HepG2 (cell line): ENCODE measurements around the gene FITM1. TPM values are rescaled to one million over a fixed set of nuclear protein-coding genes. Genes with fewer than 3 reads are reported as not detected.

Experiments used
- ATF6 ChIP-seq: sonication (generic); formaldehyde crosslinking; conservative IDR thresholded peaks from 2 replicates; pipeline ENCODE4 v1.4.0; 2020; ENCODE audit warnings: missing genetic modification reagents
- BHLHE40 ChIP-seq: IDR thresholded peaks from 2 replicates; pipeline ENCODE4 v1.6.1; 2011; ENCODE audit warnings: low read length, improper control_type of control experiment
- DRAP1 ChIP-seq: IDR thresholded peaks from 2 replicates; pipeline ENCODE4 v1.6.1; 2016; ENCODE audit warnings: missing genetic modification reagents, missing compliant biosample characterization
- MEIS2 ChIP-seq: sonication (generic); formaldehyde crosslinking; IDR thresholded peaks from 2 replicates; pipeline ENCODE4 v1.9.0; 2021; ENCODE audit warnings: mild to moderate bottlenecking, missing genetic modification reagents
- TFE3 ChIP-seq: IDR thresholded peaks from 2 replicates; pipeline ENCODE4 v1.6.1; 2016
- ZNF124 ChIP-seq: sonication (generic); formaldehyde crosslinking; IDR thresholded peaks from 2 replicates; pipeline ENCODE4 v1.4.0; 2020; ENCODE audit warnings: missing genetic modification reagents
- ZNF136 ChIP-seq: sonication (generic); formaldehyde crosslinking; IDR thresholded peaks from 2 replicates; pipeline ENCODE4 v1.8.1; 2022; ENCODE audit warnings: low read depth, mild to moderate bottlenecking, moderate library complexity, missing genetic modification reagents
- ZNF234 ChIP-seq: sonication (generic); formaldehyde crosslinking; conservative IDR thresholded peaks from 2 replicates; pipeline ENCODE4 v1.5.1; 2020; ENCODE audit warnings: mild to moderate bottlenecking, missing genetic modification reagents
- ZNF337 ChIP-seq: sonication (generic); formaldehyde crosslinking; IDR thresholded peaks from 2 replicates; pipeline ENCODE4 v1.5.1; 2020; ENCODE audit warnings: missing genetic modification reagents, low read depth, mild to moderate bottlenecking, borderline replicate concordance
- ZNF609 ChIP-seq: sonication (generic); formaldehyde crosslinking; IDR thresholded peaks from 2 replicates; pipeline ENCODE4 v1.4.0; 2020; ENCODE audit warnings: mild to moderate bottlenecking, missing genetic modification reagents, borderline replicate concordance
- ZNF891 ChIP-seq: sonication (generic); formaldehyde crosslinking; IDR thresholded peaks from 2 replicates; pipeline ENCODE4 v1.5.0; 2020; ENCODE audit warnings: mild to moderate bottlenecking, missing genetic modification reagents
- polyA plus RNA-seq, 8 experiments: library from polyadenylated mRNA; depleted of rRNA in 3 of 8; stranded (reverse) in 7 of 8; unstranded in 1 of 8; fragments of >200 nt; fragmentation: Illumina TruSeq in 4 of 8; extraction: Trizol in 4 of 8; gene quantifications; 2 replicates each; pipeline versions ENCODE4 v1.2.1 to v1.2.3, GENCODE V29; 2011 to 2016; ENCODE audit warnings: low read depth in 4 of 8, missing spikeins in 1 of 8, mixed read lengths in 1 of 8; ENCODE audit not compliant: insufficient read depth in 1 of 8
- total RNA-seq, 5 experiments: library from RNA; depleted of rRNA; stranded (reverse); fragments of >200 nt; fragmentation: Illumina TruSeq; extraction: Trizol; gene quantifications; 2 replicates each; pipeline ENCODE4 v1.2.3, GENCODE V29; 2016; ENCODE audit warnings: low read depth in 1 of 5
- TF ChIP-seq, protein P1 (sequence below): sonication (generic); formaldehyde crosslinking; IDR thresholded peaks from 2 replicates; pipeline ENCODE4 v1.4.0; 2020; ENCODE audit warnings: missing genetic modification reagents
- TF ChIP-seq, protein P2 (sequence below): sonication (generic); formaldehyde crosslinking; IDR thresholded peaks from 2 replicates; pipeline ENCODE4 v1.4.0; 2020; ENCODE audit warnings: low read depth, mild to moderate bottlenecking, missing genetic modification reagents

FITM1 gene
- total and polyA plus RNA-seq, 2 of the 13 experiments (the other 11 are each of a cell fraction or from before 2014, with no cell fraction given): 2.7 to 5.8 TPM

DNA sequence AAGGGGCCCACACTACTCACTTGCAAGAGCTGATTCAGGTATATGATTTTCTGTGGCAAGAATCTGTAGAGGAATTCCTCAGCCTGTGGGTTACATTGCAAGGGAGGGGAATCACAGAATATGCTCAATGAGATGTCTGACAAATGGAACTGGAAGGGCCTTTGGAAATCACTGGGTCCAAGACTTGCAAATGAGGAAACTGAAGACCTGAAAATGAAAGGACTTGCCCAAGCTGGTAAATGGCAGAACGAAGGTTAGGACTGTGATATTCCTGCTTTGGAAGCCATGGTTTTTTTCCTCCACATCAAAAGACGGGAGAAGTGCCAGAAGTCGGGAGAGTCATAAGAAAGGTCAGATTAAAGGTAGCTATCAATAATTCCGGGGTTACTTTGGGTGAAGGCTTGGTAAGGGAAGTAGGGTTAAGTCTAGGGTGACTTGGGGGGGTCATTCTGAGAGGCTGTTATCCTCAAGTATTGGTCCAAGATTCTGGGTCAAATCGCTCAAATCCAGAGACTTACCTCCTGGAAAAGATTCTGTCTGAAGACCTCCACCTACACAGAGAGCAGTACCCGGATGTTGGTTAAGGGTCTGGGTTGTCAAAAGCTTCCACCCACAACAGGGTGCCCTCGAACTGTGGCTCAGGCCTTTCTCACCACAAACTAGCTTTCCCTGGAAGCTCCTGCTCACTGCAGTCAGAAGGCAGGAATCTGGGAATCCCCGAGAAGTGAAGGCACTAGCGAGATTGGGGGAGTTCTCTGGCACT is 15.4 kb downstream of the FITM1 start (continued):
- no peak for TF ChIP-seq ZNF609 (CRISPR knock-in tag)
- no peak for TF ChIP-seq BHLHE40
- peak; percentile 26; the same call in 1 of the 2 replicates for TF ChIP-seq TFE3
- TF ChIP-seq ZNF891 (CRISPR knock-in tag): no peak
- no peak for TF ChIP-seq ATF6 (CRISPR knock-in tag)
- TF ChIP-seq, protein P1, sequence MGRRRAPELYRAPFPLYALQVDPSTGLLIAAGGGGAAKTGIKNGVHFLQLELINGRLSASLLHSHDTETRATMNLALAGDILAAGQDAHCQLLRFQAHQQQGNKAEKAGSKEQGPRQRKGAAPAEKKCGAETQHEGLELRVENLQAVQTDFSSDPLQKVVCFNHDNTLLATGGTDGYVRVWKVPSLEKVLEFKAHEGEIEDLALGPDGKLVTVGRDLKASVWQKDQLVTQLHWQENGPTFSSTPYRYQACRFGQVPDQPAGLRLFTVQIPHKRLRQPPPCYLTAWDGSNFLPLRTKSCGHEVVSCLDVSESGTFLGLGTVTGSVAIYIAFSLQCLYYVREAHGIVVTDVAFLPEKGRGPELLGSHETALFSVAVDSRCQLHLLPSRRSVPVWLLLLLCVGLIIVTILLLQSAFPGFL (CRISPR knock-in tag): no peak
- TF ChIP-seq, protein P2, sequence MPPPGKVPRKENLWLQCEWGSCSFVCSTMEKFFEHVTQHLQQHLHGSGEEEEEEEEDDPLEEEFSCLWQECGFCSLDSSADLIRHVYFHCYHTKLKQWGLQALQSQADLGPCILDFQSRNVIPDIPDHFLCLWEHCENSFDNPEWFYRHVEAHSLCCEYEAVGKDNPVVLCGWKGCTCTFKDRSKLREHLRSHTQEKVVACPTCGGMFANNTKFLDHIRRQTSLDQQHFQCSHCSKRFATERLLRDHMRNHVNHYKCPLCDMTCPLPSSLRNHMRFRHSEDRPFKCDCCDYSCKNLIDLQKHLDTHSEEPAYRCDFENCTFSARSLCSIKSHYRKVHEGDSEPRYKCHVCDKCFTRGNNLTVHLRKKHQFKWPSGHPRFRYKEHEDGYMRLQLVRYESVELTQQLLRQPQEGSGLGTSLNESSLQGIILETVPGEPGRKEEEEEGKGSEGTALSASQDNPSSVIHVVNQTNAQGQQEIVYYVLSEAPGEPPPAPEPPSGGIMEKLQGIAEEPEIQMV (CRISPR knock-in tag): no peak
- TF ChIP-seq ZNF234 (CRISPR knock-in tag): no peak
- TF ChIP-seq MEIS2 (CRISPR knock-in tag): no peak
- peak; percentile 5; the same call in 1 of the 2 replicates for TF ChIP-seq ZNF136
- TF ChIP-seq ZNF337 (CRISPR knock-in tag): no peak
- no peak for TF ChIP-seq DRAP1 (CRISPR knock-in tag)
- TF ChIP-seq ZNF124 (CRISPR knock-in tag): no peak
